HEK293 (cell line): ENCODE measurements around the gene DNAJA3.

Experiments
- CTCF ChIA-PET: fragments of 350-600 bp; formaldehyde crosslinking; extraction: SDS; loops from one replicate; lab custom pipeline; 2021; ENCODE audit warnings: antibody characterized with exemption; lab: Yijun Ruan, JAX
- POLR2A ChIA-PET: fragments of 300-600 bp; formaldehyde crosslinking; extraction: SDS; loops from one replicate; lab custom pipeline; 2020; ENCODE audit warnings: antibody characterized with exemption, inconsistent platforms; lab: Yijun Ruan, JAX
- H3K27ac ChIP-seq: fragments of 200-500 bp; sonication (Bioruptor generic); 2 replicates; pipeline ENCODE4 v1.5.1; 2014; ENCODE audit warnings: low read depth, low read length, control low read depth, inconsistent platforms; ENCODE audit errors: extremely low read depth
- H3K36me3 ChIP-seq, 2 experiments: fragments of 200-500 bp in 1 of 2; sonication (Bioruptor generic) in 1 of 2; 1 replicate in 1 of 2; 2 replicates in 1 of 2; pipeline ENCODE4 v1.5.1; 2014 to 2017; ENCODE audit warnings: inconsistent platforms in 2 of 2, low read length in 2 of 2; ENCODE audit not compliant: control insufficient read depth in 2 of 2, insufficient read depth in 1 of 2
- H3K4me1 ChIP-seq: fragments of 200-500 bp; sonication (Bioruptor generic); 2 replicates; pipeline ENCODE4 v1.5.1; 2014; ENCODE audit warnings: mild to moderate bottlenecking, low read length, inconsistent platforms; ENCODE audit not compliant: control insufficient read depth, insufficient read depth
- H3K4me3 ChIP-seq: 2 replicates; pipeline ENCODE4 v1.5.1; 2011; ENCODE audit warnings: low read depth, mild to moderate bottlenecking, control low read depth, low read length, moderate library complexity
- H3K9me3 ChIP-seq: fragments of 200-500 bp; sonication (Bioruptor generic); 2 replicates; pipeline ENCODE4 v1.5.1; 2014; ENCODE audit warnings: low read depth, low read length, inconsistent platforms; ENCODE audit not compliant: control insufficient read depth, insufficient read depth
- FEZF1 ChIP-seq: fragments of 450-650 bp; formaldehyde crosslinking; IDR thresholded peaks from 2 replicates; pipeline ENCODE4 v1.5.1; 2016; ENCODE audit warnings: missing biosample characterization, missing genetic modification characterization
- KLF17 ChIP-seq: fragments of 450-650 bp; formaldehyde crosslinking; IDR thresholded peaks from 2 replicates; pipeline ENCODE4 v1.5.1; 2016; ENCODE audit warnings: missing biosample characterization, missing genetic modification characterization
- SP7 ChIP-seq: fragments of 450-650 bp; formaldehyde crosslinking; IDR thresholded peaks from 2 replicates; pipeline ENCODE4 v1.5.1; 2016; ENCODE audit warnings: missing biosample characterization, missing genetic modification characterization
- ZBTB10 ChIP-seq: fragments of 450-650 bp; formaldehyde crosslinking; IDR thresholded peaks from 2 replicates; pipeline ENCODE4 v1.5.1; 2016; ENCODE audit warnings: missing biosample characterization, missing genetic modification characterization
- ZBTB48 ChIP-seq: fragments of 450-650 bp; formaldehyde crosslinking; IDR thresholded peaks from 2 replicates; pipeline ENCODE4 v1.5.1; 2016; ENCODE audit warnings: missing biosample characterization, missing genetic modification characterization
- ZFP69B ChIP-seq: fragments of 450-650 bp; formaldehyde crosslinking; IDR thresholded peaks from 2 replicates; pipeline ENCODE4 v1.5.1; 2016; ENCODE audit warnings: missing biosample characterization, missing genetic modification characterization
- ZNF155 ChIP-seq: fragments of 450-650 bp; formaldehyde crosslinking; IDR thresholded peaks from 2 replicates; pipeline ENCODE4 v1.5.1; 2016; ENCODE audit warnings: missing biosample characterization, missing genetic modification characterization
- ZNF157 ChIP-seq: fragments of 450-650 bp; formaldehyde crosslinking; IDR thresholded peaks from 2 replicates; pipeline ENCODE4 v1.5.1; 2016; ENCODE audit warnings: missing biosample characterization, missing genetic modification characterization
- ZNF184 ChIP-seq: fragments of 450-650 bp; IDR thresholded peaks from 2 replicates; pipeline ENCODE4 v1.5.1; 2018; ENCODE audit warnings: missing biosample characterization, mild to moderate bottlenecking, missing genetic modification characterization
- ZNF362 ChIP-seq: fragments of 450-650 bp; formaldehyde crosslinking; IDR thresholded peaks from 2 replicates; pipeline ENCODE4 v1.5.1; 2016; ENCODE audit warnings: missing biosample characterization, missing genetic modification characterization
- ZNF394 ChIP-seq: fragments of 450-650 bp; formaldehyde crosslinking; IDR thresholded peaks from 2 replicates; pipeline ENCODE4 v1.5.1; 2016; ENCODE audit warnings: missing biosample characterization, missing genetic modification characterization, mild to moderate bottlenecking, moderate library complexity, borderline replicate concordance
- ZNF473 ChIP-seq: fragments of 450-650 bp; formaldehyde crosslinking; IDR thresholded peaks from 2 replicates; pipeline ENCODE4 v1.5.1; 2017; ENCODE audit warnings: missing biosample characterization, missing genetic modification characterization
- ZNF580 ChIP-seq: fragments of 450-650 bp; formaldehyde crosslinking; IDR thresholded peaks from 2 replicates; pipeline ENCODE4 v1.5.1; 2016; ENCODE audit warnings: missing biosample characterization, missing genetic modification characterization
- ZNF639 ChIP-seq: fragments of 450-650 bp; formaldehyde crosslinking; IDR thresholded peaks from 2 replicates; pipeline ENCODE4 v1.5.1; 2016; ENCODE audit warnings: missing biosample characterization, missing genetic modification characterization
- ZNF776 ChIP-seq: fragments of 450-650 bp; formaldehyde crosslinking; IDR thresholded peaks from 2 replicates; pipeline ENCODE4 v1.5.0; 2017; ENCODE audit warnings: missing biosample characterization, missing genetic modification characterization, borderline replicate concordance

DNAJA3 gene

GRCh38 chr16:4494746-4495490 lies 69.2 kb downstream of the DNAJA3 start:
- CTCF ChIA-PET = interaction anchor here (0.6 to 1.5 kb wide), 3 partner anchors 11 to 91 kb away, joined by 3 to 9 read pairs (median 3); no protein-coding TSS in a partner anchor
- 0 out of 2 replicates have a peak, but pooled peaks cover 5% of the 10 kb centered on the region for H3K4me1 ChIP-seq
- H3K9me3 ChIP-seq = no peaks in the 10 kb centered on the region
- H3K4me3 ChIP-seq = no peak overlapping the region
- no peak overlapping the region for H3K27ac ChIP-seq
- peaks cover 0 to 3% of the 10 kb centered on the region in 2 experiments; a peak in 2 of 3 replicates for H3K36me3 ChIP-seq
- POLR2A ChIA-PET = interaction anchor here (0.7 to 0.8 kb wide), 2 partner anchors 19 to 267 kb away, joined by 3 read pairs; partner anchors contain the start of gene HMOX2
- TF ChIP-seq ZNF776 (no peak), ZNF362 (tag by site-specific recombination) (no peak), ZBTB48 (tag by site-specific recombination) (no peak), ZNF155 (tag by site-specific recombination) (no peak)

- no peak overlapping the region for H3K27ac ChIP-seq
- no peaks in the 10 kb centered on the region for H3K9me3 ChIP-seq
- CTCF ChIA-PET = interaction anchor here (1.1 kb wide), 1 partner anchor 11 kb away, joined by 3 read pairs; no protein-coding TSS in a partner anchor
- 0 out of 2 replicates have a peak, but pooled peaks cover 3% of the 10 kb centered on the region for H3K4me1 ChIP-seq
- TF ChIP-seq ZNF639 (tag by site-specific recombination) (no peak), KLF17 (tag by site-specific recombination) (no peak), ZNF394 (tag by site-specific recombination) (no peak)
- TF ChIP-seq, all 188 proteins: peak for 0
- POLR2A ChIA-PET = no interaction called here
- peaks cover 0 to 3% of the 10 kb centered on the region in 2 experiments; a peak in 2 of 3 replicates for H3K36me3 ChIP-seq
- H3K4me3 ChIP-seq = no peak overlapping the region
These were observed 70.1 kb downstream of the DNAJA3 start for GRCh38 chr16:4495766-4496165.

GRCh38 chr16:4496305-4496704 lies 70.6 kb downstream of the DNAJA3 start:
- CTCF ChIA-PET = interaction anchor here (0.7 to 1.1 kb wide), 2 partner anchors 10 to 238 kb away, joined by 3 read pairs; partner anchors contain the start of genes ANKS3 and DNAAF8
- H3K27ac ChIP-seq = no peak overlapping the region
- POLR2A ChIA-PET = no interaction called here
- no peaks in the 10 kb centered on the region for H3K9me3 ChIP-seq
- H3K36me3 ChIP-seq = peaks cover 0 to 3% of the 10 kb centered on the region in 2 experiments; a peak in 2 of 3 replicates
- TF ChIP-seq ZNF184 (tag by site-specific recombination) = no peak
- peak; percentile 78 for TF ChIP-seq SP7 (tag by site-specific recombination)
- TF ChIP-seq ZNF580 (tag by site-specific recombination) = no peak
- TF ChIP-seq ZBTB10 = no peak
- TF ChIP-seq FEZF1 (tag by site-specific recombination) = no peak
- TF ChIP-seq ZNF639 (tag by site-specific recombination) = peak; percentile 48; the same call in 1 of the 2 replicates
- no peak for TF ChIP-seq ZNF157 (tag by site-specific recombination)
- TF ChIP-seq ZNF473 (tag by site-specific recombination) = no peak
- TF ChIP-seq ZFP69B (tag by site-specific recombination) = no peak
- H3K4me1 ChIP-seq = 0 out of 2 replicates have a peak, but pooled peaks cover 3% of the 10 kb centered on the region
- H3K4me3 ChIP-seq = no peak overlapping the region
